Progenitor cell of endocrine pancreas (in vitro differentiated cells): ENCODE data around the gene TSFM. TPM values are rescaled to one million over a fixed set of nuclear protein-coding genes. Genes with fewer than 3 reads are reported as not detected.
A peak's percentile ranks its signal among the peaks of the same experiment; 100 is the strongest.
"Not testable (repeated sequence)": the region's sequence is repeated elsewhere in the genome, so short reads cannot be mapped to it uniquely, and the experiment has no call there.

ENCODE experiments used
- DNase-seq: peaks from one replicate; pipeline ENCODE4 v3.0.0; 2021; ENCODE audit warnings: low spot score; ENCODE audit not compliant: unreplicated experiment
- H3K27ac Mint-ChIP-seq: 2 replicates; pipeline ENCODE4 v1.8.0; 2021; ENCODE audit warnings: mild to moderate bottlenecking, moderate library complexity, mixed read lengths
- H3K27me3 Mint-ChIP-seq: 2 replicates; pipeline ENCODE4 v1.8.0; 2021; ENCODE audit warnings: mixed read lengths
- H3K36me3 Mint-ChIP-seq: 2 replicates; pipeline ENCODE4 v1.8.0; 2022; ENCODE audit warnings: mixed read lengths; ENCODE audit not compliant: insufficient read depth
- H3K4me1 Mint-ChIP-seq: 2 replicates; pipeline ENCODE4 v1.8.0; 2021; ENCODE audit warnings: low read depth, mixed read lengths
- H3K4me3 Mint-ChIP-seq: 2 replicates; pipeline ENCODE4 v1.8.0; 2021; ENCODE audit warnings: low read depth, mild to moderate bottlenecking, moderate library complexity, mixed read lengths
- H3K9me3 Mint-ChIP-seq: 2 replicates; pipeline ENCODE4 v1.8.0; 2021; ENCODE audit warnings: low read depth, mixed read lengths
- CTCF ChIP-seq: fragments of 200-600 bp; sonication (generic); IDR thresholded peaks from one replicate; pipeline ENCODE4 v1.5.0; 2021; ENCODE audit warnings: antibody characterized with exemption, mild to moderate bottlenecking; ENCODE audit not compliant: unreplicated experiment
- total RNA-seq: library from RNA; stranded (reverse); gene quantifications from 2 replicates; pipeline ENCODE4 v1.2.1, GENCODE V29; 2021

Gene TSFM
- total RNA-seq, 1 donor from 2014 or later: 25.7 TPM

DNA sequence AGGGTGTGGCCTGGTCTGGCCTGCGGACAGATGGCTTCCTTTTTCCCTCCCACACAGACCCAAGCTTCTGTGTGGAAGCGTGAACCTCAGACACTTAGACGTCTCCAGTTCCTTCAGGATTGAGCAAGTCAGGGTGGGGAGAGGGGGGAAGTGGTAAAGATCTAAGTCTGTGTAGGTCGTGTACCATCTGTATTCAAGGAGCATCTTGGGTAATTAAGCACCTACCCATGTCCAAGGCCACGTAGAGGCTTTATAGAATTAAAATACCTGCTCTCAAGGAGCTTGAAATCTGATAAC, 34.2 kb downstream of the TSFM start:
- Mint-ChIP-seq H3K9me3 (no peaks in the 10 kb centered on the region), H3K4me1 (peaks cover 25% of the 10 kb centered on the region), H3K4me3 (no peak overlapping the region), H3K36me3 (peaks cover 3% of the 10 kb centered on the region), H3K27ac (peak overlapping the region; percentile 73), H3K27me3 (no peaks in the 10 kb centered on the region)
- no peak for TF ChIP-seq CTCF
- DNase-seq: no peak

- no peak for TF ChIP-seq CTCF
- H3K9me3 Mint-ChIP-seq: no peaks in the 10 kb centered on the region
- no peaks in the 10 kb centered on the region for H3K27me3 Mint-ChIP-seq
- no peak for DNase-seq
- H3K4me3 Mint-ChIP-seq: no peak overlapping the region
- peaks cover 25% of the 10 kb centered on the region for H3K4me1 Mint-ChIP-seq
- peaks cover 2% of the 10 kb centered on the region for H3K36me3 Mint-ChIP-seq
- H3K27ac Mint-ChIP-seq: no peak overlapping the region
These were observed 34.8 kb downstream of the TSFM start for GRCh38 chr12:57817261-57817989.

GRCh38 chr12:57817990-57818331, 35.4 kb downstream of the TSFM start:
- not testable (repeated sequence) for H3K36me3 Mint-ChIP-seq

GRCh38 chr12:57820119-57820518, 37.5 kb downstream of the TSFM start:
- Mint-ChIP-seq H3K36me3 (peaks cover 14% of the 10 kb centered on the region), H3K4me1 (peaks cover 25% of the 10 kb centered on the region), H3K27ac (peak overlapping the region; percentile 67)
- not testable (repeated sequence) for H3K27me3 Mint-ChIP-seq, H3K4me3 Mint-ChIP-seq, H3K9me3 Mint-ChIP-seq, DNase-seq

More at GRCh38 chr12:57817990-57818331, 35.4 kb downstream of the TSFM start:
- not testable (repeated sequence) for H3K4me3 Mint-ChIP-seq, H3K27ac Mint-ChIP-seq, H3K9me3 Mint-ChIP-seq, H3K27me3 Mint-ChIP-seq, DNase-seq
- peaks cover 25% of the 10 kb centered on the region for H3K4me1 Mint-ChIP-seq

- Mint-ChIP-seq H3K4me1 (peaks cover 24% of the 10 kb centered on the region), H3K27ac (peak overlapping the region; percentile 49), H3K36me3 (peaks cover 20% of the 10 kb centered on the region)
- DNase-seq, H3K9me3 Mint-ChIP-seq, H3K27me3 Mint-ChIP-seq, H3K4me3 Mint-ChIP-seq: not testable (repeated sequence)
These were observed 38.4 kb downstream of the TSFM start for GRCh38 chr12:57821015-57821414.

GRCh38 chr12:57821474-57822214, 39.1 kb downstream of the TSFM start:
- H3K36me3 Mint-ChIP-seq: peaks cover 20% of the 10 kb centered on the region

More at GRCh38 chr12:57821474-57822214, 39.1 kb downstream of the TSFM start:
- no peaks in the 10 kb centered on the region for H3K27me3 Mint-ChIP-seq
- no peak for TF ChIP-seq CTCF
- H3K4me3 Mint-ChIP-seq: no peak overlapping the region
- H3K9me3 Mint-ChIP-seq: no peaks in the 10 kb centered on the region
- H3K4me1 Mint-ChIP-seq: peaks cover 18% of the 10 kb centered on the region
- peak overlapping the region; percentile 45 for H3K27ac Mint-ChIP-seq
- DNase-seq: no peak
